CD4-positive, alpha-beta T cell treated with Interleukin-4 for 1 hour (primary cell): ENCODE data around the gene GAMT.

ENCODE experiments used
- DNase-seq, 2 donors: peaks; one replicate each; pipeline ENCODE4 v3.0.0-alpha.2; 2020 to 2022

Gene GAMT

DNA sequence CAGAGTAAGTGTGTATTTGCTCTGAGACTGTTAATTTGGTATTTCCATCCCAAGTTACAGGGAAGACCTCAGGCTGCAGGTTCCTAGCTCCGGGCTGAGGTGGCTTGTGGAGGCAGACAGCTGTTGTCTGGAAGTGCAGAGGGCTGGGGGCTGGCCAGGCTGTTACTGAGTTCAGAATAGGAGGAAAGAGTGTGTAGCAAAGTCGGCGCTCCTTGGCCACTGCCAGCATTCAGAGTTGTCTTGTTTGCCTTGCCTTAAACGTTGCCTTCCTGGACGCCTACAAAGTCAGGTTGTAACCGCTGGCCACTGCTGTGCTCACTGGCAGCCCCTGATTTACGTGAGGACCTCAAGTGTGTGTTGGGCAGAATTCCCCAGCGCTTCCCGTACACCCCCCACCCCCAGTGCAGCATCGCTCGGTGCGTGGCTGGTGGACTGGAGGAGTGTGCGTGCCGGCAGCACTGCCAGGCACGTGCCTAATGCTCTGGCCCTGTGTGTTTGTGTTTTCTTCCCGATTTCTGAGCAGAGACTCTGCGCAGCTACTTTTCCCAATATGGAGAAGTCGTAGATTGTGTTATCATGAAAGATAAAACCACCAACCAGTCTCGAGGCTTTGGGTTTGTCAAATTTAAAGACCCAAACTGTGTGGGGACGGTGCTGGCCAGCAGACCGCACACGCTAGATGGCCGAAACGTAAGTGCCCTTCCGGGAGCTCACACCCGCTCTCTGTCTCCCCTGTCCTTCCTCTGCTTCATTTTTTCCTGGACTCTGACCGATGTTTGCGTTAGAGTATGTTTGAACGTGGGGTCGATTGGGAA, 16.5 kb upstream of the GAMT start:
- no peak for DNase-seq

DNA sequence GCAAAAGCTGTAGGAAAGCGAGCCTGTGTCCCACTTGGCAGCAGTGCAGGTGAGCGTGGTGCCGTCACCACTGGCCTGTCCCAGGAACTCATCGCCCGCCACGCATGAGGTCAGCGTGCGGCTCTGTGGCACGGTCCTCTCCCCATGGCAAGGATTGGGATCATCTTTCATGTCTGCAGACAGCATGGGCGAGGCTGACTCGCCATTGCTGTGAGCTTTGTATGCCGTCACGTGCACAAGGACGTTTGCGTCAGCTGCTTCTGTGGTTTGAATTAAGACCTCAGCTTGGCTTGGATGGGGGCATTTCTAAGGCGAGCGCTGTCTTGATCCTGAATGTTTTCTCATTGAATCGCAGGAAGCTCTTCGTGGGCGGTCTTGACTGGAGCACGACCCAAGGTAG, 15.8 kb upstream of the GAMT start:
- DNase-seq: no peak

DNA sequence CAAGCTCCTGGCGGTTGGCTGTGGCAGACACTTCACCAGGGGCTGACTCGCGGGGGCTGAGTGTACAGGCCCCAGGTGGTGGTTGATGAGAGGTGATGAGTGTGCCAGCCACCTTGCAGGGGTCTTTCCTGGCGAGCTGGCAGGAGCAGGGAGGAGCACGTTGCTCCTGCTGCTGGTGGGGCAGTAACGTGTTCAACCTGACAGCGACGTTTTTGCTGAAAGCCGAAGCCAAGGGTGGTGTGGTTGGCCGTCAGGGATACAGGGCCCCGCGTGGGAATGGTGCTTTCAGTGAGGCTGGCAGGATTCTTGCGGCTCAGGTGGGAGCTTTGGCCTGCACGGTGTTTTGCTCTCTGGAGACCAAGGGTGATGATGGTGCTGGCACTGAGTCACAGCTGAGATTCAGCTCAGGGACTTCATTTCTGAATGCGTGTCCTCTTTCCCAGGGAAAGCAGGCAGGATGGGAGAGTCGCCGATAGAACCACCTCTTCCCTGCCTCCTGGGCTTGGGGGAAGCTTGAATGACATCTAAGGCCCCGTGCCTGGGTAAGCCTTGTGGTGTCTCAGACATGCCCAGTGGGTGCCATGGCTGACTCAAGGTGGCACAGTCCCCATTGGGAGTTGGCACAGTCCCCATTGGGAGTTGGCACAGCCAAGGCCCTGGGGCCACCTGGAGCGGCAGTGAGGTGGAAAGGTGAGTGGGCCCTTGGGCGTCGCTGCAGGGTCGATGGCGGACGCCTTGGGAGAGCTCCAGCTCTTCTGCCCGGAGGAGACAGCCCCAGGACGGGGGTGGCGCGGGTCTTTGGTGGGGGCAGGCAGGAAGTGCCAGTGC, 14.9 kb upstream of the GAMT start:
- DNase-seq: no peak

DNA sequence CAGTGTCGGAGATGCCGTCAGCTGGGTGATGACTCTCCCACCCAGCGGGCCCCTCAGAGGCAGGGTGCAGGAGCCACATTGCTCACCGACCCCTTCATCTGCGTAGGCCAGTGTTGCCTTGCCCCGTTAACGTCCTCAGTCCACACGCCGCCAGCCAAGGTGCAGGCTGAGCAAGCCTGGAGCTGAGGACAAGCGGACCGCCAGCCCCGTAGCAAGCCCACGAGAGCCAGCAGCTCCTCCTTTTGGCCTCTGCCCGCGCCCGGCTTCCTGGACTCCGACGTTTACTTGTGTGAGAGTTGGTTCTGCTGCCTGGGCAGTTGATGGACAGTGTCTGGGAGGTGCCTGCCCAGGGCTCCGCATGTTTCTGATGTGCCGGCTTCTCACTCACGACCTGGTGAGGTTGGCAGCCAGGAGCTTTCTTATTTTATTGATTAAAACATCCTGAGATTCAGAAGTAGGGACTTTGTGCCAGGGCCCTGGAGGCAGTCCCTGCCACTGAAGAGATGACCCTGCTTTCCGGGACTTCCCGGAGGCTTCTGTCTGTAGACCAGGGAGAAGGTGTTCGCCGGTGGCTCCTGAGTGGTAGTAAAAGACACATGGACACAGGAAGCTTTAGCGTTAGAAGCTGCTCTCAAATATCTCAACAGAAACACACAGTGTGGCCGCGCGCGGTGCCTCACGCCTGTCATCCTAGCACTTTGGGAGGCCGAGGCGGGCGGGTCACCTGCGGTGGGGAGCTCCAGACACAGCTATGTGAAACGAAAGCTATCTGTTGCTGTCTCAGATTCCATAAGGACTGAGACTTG, 11.9 kb upstream of the GAMT start:
- DNase-seq: no peak

DNA sequence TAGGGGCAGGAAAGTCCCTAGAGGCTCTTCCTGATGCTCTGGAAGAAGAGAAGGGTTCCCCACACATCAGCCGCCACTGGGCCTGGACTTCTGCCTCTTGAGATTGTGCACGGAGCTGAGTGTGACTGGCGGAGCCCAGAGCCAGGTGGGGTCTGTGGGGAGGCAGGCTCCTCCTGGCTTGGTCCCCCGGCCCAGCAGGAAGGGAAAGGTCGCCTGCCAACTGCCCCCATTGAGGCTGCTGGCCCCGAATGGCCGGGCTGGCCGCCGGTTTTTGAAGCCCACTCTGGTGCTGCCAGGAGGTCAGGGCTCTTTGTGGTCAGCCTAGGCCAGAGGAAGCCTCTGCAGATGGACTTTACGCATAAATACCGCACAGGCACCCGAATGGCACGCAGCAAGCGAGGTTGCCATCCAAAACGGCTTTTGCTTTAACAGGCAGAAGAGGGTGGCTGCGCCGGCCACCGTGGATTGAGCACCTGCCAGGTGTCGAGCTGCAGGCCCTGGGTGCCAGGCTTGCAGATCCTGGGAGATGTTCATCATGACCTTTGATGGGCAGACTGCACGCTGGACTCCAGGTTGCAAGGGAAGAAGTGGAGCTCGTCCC, 11.1 kb upstream of the GAMT start:
- no peak for DNase-seq

DNA sequence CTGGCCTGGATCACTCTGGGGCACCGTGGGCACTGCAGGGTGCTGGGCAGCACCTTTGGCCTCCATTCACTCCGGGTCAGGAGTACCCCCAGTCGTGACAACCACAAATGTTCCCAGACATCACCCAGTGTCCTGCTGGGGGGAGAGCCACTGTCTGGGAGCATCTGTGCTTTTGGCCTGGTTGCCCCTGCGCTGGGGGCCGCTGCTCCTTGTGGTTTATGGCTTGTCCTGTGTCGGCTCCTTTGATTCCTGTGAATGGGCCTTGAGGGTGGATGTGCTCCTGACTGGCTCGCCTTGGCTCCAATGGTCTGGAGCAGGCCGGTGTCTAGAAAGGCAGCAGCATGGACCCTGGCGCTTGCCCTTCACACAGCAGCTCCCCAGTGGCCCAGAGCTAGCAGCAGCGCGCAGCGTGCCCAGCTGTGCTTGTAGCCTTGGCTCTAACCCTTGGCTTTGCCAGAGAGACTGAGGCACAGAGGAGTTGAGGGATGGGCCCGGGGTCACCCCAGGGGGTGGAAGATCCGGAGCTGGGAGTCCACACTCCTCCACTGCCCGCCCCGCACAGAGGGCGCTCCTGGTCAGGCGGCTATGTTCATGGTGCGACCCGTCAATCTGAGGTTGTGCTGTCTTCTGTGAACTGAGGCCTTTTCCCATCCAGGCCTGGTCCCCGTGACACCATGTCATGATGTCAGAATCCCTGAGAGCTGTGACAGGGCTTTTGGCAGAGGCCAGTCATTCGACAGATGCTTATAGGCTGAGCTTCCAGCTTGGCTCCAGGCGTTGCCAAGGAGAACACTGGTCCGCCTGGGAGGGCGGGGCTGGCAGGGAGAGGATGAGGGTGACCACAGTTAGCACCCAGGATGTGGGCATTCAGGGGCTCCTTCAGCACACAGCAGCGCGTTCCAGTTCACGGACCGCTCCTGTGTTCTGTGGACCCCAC, 10.2 kb upstream of the GAMT start:
- peak in 1 of 2 donors; percentile 49 for DNase-seq

DNA sequence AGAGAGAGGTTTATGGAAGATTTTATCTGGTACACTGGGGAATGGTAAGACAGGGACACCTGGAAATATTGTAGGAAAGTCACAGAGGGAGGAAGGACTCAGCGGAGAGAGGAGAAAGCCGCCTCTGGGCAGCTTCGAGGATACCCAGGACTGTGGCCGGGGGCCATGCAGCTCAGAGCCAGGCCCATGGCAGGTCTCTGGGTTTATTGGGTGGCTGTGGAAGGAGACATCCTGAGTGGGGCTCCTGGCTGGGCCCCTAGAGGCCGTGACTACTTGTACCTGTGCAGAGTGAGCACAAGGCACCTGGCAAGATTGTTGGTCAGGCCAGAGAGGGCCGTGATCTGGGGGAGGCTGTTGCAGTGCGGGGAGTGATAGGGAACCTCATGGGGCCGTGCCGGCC, 9.4 kb upstream of the GAMT start:
- DNase-seq: no peak

DNA sequence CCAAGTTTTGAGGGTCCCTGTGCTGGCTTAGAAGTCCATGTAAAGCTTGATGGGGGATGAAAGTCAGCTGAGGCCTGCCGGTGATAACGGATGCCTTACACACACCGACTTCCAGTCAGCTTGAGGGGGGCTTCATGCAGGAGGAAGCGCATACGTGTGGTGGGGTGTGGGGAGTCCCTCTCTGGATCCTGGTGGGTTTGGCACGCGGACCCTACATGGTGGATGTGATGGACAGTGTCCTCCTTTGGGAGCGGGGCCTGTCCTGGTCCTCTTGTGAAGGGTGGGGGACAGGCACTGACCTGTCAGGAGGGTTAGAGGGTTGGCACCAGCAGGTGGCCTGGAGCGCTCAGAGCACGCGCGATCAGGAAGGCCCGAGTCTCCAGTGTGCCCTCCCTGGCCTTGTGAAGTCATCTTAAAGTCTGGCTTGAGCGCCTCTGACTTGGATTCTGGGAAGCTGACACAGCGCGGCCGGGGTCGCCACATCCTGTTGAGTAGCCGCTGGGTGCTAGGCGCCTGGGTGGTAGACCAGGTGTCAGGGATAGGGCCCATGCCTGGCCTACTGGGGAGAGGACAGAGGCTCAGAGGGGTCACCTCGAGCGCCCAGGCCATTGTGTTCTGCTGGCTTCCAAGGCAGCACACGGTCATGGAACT, 8.9 kb upstream of the GAMT start:
- no peak for DNase-seq

DNA sequence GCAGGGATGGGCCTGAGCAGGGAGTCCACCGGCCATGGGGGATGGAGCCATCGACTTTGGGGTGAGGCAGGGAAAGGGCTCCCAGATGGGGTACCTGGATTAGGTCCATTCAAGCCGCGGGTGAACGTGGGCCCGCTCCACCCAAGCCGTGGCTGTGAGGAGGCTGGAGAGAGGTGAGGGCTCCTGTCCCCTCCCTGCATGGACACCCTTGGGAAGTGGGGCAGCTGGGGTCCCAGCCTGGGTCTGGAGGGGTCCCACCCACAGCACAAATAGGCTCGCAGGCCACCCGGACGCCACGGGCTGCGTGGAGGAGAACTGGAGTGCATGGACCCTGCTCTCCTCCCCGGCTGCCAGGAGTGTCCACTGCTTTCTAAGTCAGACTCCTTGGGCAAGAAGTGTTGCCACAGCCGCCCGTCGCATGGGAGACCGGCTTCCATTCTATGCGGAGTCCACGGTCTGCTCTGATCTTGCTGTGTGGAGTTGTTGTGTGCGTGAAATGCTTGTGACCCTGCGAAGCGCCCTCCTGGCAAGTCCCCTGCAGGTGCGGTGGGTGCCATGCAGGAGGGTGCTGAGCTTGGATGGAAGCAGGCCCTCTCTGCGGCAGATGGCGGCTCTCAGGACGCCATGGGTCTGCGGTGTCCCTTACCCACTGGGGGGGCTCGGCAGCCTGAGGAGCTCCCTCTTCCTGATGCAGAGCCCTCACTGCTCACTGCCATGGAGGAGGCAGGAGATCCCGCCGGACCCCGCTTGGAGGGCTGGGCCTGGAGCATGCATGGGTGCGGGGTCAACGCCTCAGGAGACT, 8.1 kb upstream of the GAMT start:
- DNase-seq: no peak

DNA sequence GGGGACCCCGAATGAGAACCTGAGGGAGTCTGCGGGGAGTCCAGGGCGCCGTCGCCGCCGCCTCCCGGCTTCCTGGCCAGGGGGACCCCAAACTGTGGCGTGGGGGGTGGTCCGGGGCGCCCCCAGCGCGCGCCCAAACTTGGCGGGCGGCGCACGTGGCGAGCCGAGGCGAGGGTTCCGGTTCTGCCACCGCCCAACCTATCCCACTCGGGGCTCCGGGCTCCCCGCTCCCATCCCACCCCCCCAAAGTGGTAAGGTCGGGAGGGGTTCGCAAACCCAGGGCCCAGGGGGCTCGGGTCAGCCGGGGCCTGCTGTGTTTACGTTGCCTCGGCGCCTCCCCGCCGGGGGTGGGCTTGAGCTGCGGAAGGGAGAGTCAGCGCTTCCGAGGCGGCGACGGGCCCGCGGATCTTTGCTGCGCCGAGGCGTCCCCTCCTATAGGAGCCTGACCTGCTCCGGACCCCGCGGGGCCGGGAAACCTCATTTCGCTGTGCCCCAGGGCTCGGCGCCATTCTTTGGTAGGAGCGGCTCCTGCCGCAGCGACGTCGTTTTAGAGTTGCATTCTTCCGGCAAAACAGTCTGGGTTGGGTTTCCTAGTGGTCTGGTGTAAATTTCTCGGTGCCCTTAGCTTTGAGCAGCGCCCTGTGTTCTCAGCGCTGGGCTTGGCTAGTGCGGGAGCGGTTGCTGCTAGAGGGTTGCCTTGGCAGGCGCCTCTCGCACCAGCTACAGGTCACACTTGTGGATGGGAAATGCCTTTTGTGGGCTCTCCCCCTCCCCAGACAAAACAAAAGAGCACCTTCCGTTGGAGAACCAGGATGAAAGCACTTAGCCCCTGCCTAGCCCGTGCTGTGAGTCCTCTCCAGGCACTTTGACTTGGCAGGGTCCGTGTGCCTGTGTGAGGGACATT, 7.2 kb upstream of the GAMT start:
- DNase-seq: peak; percentile 58 to 70

DNA sequence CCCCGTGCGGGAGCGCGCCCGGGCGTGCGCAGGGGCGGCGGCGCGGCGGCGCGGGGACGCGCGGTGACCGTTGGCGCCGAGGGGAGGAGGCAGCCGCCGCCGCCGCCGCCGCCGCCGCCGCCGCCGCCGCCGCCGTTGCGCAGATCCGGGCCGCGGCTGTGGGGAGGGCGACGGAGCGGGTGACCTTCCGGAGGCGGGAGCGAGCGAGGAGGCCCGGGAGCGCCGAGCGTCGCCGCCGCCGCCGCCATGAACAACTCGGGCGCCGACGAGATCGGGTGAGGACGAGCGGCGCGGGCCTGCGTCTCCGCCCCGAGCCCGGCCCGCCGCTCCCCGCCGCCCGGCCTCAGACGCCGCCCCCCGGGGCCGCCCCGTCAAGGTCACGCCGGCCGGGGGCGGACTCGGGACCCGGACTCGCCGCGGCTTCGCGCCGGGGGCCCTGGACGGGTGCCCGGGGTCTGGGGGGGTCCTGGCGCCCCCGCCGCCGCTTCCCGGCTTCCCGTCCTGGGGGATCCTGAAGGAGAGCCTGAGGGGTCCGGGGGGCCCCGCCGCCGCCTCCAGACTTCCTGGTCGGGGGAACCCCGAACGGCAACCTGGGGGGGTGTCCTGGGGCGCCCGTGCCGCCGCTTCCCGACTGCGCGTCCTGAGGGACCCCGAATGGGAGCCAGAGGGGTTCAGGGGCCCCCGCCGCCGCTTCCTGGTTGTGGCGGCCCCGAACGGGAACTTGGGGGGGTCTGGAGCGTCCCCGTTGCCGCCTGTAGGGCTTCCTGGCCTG, 6.4 kb upstream of the GAMT start, which contains the start of gene DAZAP1:
DAZAP1 (plus strand) TSS at position 59 of the 772 bp plus-strand sequence; CDS start at position 247, 188 bp downstream.
- peak in 1 of 2 donors; percentile 43 for DNase-seq

DNA sequence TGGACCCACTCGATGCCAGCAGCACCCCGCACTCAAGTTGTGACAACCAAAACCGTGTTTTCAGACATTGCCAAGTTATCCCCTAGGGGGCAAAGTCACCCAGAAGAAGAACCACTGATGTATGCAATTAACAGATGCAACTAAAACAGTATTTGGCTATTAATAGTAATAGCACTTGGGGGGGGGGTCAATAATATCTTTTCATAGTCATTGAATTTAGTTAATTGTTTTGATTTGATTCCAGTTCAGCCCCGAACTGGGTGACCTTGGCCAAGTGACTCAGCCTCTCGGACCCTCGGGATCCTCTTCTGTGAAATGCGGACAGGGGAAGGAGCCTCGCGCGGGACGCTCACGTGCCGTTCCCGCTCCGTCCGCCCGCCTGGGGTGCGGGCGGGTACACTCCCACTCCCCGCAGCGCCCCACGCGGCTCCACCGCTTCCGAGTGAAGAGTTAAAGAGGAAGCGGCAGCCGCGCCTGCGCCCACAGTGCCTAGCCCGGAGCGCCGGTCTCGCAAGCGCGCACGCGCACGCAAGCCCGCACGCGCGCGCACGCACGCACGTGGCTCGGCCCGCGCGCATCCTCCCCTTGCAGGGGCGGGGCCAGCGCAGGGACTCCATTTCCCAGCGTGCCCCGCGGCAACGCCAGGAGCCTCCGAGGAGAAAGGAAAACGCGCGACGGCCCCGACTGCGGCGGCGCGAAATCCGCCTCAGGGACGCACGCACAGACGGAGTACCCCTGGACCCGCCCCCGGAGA, 5.6 kb upstream of the GAMT start:
- DNase-seq: peak; percentile 99

DNA sequence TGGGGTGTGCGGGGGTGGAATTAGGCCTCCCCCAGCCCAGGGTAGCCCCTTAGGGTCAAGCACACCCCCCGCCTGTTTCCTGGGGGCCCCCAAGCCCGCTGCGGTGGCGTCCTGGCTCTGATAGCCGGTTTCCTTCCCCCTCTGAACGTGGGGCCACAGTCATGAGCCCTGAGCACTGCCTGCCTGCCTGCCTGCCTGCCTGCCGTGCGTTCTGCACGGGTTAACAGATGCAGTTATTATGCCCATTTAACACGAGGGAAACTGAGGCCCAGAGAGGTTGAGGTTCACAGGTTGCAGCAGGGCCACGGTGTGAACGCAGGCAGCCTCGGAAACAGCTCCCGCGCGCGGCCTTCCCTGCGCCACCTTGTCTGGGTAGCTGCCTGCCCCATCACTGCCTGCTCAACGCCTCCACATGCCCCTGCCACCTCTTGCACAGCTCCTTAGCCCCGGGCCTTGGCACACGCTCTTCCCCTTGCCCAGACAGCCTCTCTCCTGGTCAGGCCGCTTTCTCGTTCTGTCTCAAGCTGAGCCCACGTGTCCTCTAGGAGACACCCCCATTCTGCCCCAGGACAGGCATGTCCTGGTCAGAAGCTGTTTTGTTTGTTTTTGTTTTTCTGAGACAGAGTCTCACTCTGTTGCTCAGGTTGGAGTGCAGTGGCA, 1.2 kb upstream of the GAMT start:
- DNase-seq: no peak

DNA sequence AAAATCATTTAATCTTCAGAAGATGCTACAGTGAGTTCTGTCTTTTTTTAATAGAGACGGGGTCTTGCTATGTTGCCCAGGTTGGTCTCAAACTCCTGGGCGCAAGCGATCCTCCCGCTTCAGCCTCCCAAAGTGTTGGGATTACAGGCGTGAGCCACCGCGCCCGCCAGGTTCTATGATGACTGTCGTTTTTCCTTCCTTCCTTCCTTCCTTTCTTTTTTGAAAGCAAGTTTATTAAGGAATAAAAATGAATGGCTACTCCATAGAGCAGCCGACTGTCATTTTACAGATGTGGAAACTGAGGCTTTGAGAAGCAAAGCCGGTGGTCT, 511 bp upstream of the GAMT start:
- no peak for DNase-seq

DNA sequence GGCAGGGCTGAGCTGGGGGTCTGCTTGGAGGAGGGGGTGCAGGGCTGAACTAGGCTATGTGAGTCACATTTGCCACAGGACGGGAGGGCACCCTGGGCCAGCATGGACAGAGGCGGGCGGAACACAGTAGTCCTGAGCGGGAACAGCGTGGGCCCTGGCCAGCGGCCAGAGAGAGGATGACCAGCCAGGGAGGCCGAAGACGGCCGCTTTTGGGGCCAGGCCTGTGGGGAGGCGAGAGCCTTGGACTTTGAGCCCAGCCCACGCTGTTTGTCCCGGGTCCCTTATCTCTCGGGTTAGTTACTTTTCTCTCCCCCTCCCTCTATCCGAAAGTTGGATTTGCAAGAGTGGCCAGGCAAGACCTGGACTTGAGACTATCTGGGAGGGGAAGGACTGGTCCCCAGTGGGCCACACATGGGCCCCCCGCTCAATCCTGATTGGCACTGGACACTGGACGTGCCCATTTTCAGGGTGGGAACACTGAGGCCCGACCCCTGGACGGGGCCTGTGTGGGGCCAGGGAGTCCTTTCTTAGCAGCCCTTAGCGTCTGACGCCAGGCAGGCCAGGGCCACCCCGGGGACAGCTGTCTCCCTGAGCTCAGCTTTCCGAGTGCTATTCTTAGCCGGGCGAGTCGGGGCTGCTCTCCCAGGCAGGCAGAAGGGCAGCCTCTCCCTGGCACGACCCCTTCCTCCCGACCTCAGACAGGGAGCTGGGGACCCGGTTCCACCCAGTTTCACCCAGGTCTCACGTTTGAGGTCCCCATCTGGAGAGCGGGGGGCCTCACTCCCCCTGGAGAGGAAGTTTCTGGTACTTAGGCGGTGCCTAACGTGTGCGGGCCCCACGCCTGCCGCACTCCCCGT, 833 bp downstream of the GAMT start:
- no peak for DNase-seq

DNA sequence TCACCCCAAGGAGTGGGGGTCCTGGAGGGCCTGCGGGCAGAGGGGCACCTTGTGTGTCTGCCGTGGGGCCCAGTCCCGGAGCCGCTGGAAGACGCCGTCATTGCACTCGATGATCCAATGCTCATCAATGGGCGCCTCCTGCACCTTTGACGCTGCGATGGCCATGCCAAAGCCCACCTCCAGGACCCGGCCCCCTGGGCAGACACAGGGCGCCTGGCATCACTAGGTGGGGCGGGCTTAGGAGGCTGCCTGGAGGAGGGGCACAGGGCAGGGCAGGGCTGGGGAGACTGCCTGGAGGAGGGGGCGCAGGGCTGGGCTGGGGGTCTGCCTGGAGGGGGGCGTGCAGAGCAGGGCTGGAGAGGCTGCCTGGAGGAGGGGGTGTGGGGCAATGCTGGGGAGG, 1.6 kb downstream of the GAMT start:
- no peak for DNase-seq
